ENCODE results near the gene MTCH2. TPM values are rescaled to one million over a fixed set of nuclear protein-coding genes. Genes with fewer than 3 reads are reported as not detected.

MTCH2 gene
- total RNA-seq, 1 experiment from 2014 or later: 160 TPM

- H3K4me3 Mint-ChIP-seq: no peak overlapping the region
- H3K36me3 Mint-ChIP-seq: peaks cover 40% of the 10 kb centered on the region
- POLR2A ChIA-PET: no interaction called here
- CTCF ChIA-PET: no interaction called here
- no peaks in the 10 kb centered on the region for H3K27me3 Mint-ChIP-seq (ENCODE audit: low read depth)
- DNase-seq (ENCODE audit: low spot score) (no peak), ATAC-seq (no peak)
- no peaks in the 10 kb centered on the region for H3K9me3 Mint-ChIP-seq
- H3K27ac Mint-ChIP-seq: no peak overlapping the region
- no peaks in the 10 kb centered on the region for H3K4me1 Mint-ChIP-seq
- TF ChIP-seq FOXJ3 (CRISPR knock-in tag; IDR thresholded peaks at IDR 0.05; ENCODE audit: borderline replicate concordance): no peak
- TF ChIP-seq IRF2 (CRISPR knock-in tag; IDR thresholded peaks at IDR 0.05; ENCODE audit: borderline replicate concordance, low read depth): no peak
- TF ChIP-seq ZNF396 (CRISPR knock-in tag; IDR thresholded peaks at IDR 0.05; ENCODE audit: borderline replicate concordance): no peak
- no peak for TF ChIP-seq ZNF416 (CRISPR knock-in tag; IDR thresholded peaks at IDR 0.05)
- no peak for TF ChIP-seq ATF2 (CRISPR knock-in tag; IDR thresholded peaks at IDR 0.05; ENCODE audit: borderline replicate concordance, low read depth)
- TF ChIP-seq ZNF232 (CRISPR knock-in tag; IDR thresholded peaks at IDR 0.05): no peak
- no peak for TF ChIP-seq E2F4 (CRISPR knock-in tag; IDR thresholded peaks at IDR 0.05; ENCODE audit: borderline replicate concordance, low read depth)
- no peak for TF ChIP-seq NFE2L1 (CRISPR knock-in tag; IDR thresholded peaks at IDR 0.05)
- no peak for TF ChIP-seq CDX4 (CRISPR knock-in tag; IDR thresholded peaks at IDR 0.05; ENCODE audit: borderline replicate concordance)
- no peak for TF ChIP-seq KAT7 (CRISPR knock-in tag; IDR thresholded peaks at IDR 0.05; ENCODE audit: borderline replicate concordance)
These were observed 21.5 kb downstream of the MTCH2 start for GRCh38 chr11:47620836-47621378.

GRCh38 chr11:47617417-47617809, 24.9 kb downstream of the MTCH2 start:
- DNase-seq (ENCODE audit: low spot score): no peak
- TF ChIP-seq FOXJ3 (CRISPR knock-in tag; IDR thresholded peaks at IDR 0.05; ENCODE audit: borderline replicate concordance) (no peak), OVOL2 (CRISPR knock-in tag; IDR thresholded peaks at IDR 0.05; ENCODE audit: borderline replicate concordance) (no peak), FOXP1 (CRISPR knock-in tag; IDR thresholded peaks at IDR 0.05; ENCODE audit: borderline replicate concordance) (no peak), ZNF671 (CRISPR knock-in tag; IDR thresholded peaks at IDR 0.05) (no peak), TP53 (CRISPR knock-in tag; IDR thresholded peaks at IDR 0.05) (no peak), ZNF532 (CRISPR knock-in tag; IDR thresholded peaks at IDR 0.05; ENCODE audit: borderline replicate concordance) (no peak), FOXP4 (CRISPR knock-in tag; IDR thresholded peaks at IDR 0.05) (no peak), ZNF416 (CRISPR knock-in tag; IDR thresholded peaks at IDR 0.05) (no peak), STAT6 (CRISPR knock-in tag; conservative IDR thresholded peaks at IDR 0.05; ENCODE audit: low read depth) (no peak), ATF6 (CRISPR knock-in tag; IDR thresholded peaks at IDR 0.05) (no peak), MLX (CRISPR knock-in tag; IDR thresholded peaks at IDR 0.05) (no peak)

More at GRCh38 chr11:47617417-47617809, 24.9 kb downstream of the MTCH2 start:
- Mint-ChIP-seq H3K4me1 (no peaks in the 10 kb centered on the region), H3K9me3 (no peaks in the 10 kb centered on the region), H3K4me3 (no peak overlapping the region), H3K27ac (no peak overlapping the region), H3K36me3 (peaks cover 20% of the 10 kb centered on the region), H3K27me3 (ENCODE audit: low read depth) (no peaks in the 10 kb centered on the region)
- ChIA-PET CTCF (interaction anchor here (0.6 to 1.6 kb wide), 7 partner anchors 10 to 205 kb away, joined by 3 to 9 read pairs (median 4); partner anchors contain the start of gene C1QTNF4), POLR2A (no interaction called here)
- ATAC-seq: no peak

Measured in WTC11 (cell line).